SKM-1 (cell line): ENCODE data around the gene RTP4.

Experiments
- DNase-seq: peaks from one replicate; lab custom pipeline; 2025; ENCODE audit not compliant: unreplicated experiment; lab: John Stamatoyannopoulos, UW

The RTP4 gene

DNA sequence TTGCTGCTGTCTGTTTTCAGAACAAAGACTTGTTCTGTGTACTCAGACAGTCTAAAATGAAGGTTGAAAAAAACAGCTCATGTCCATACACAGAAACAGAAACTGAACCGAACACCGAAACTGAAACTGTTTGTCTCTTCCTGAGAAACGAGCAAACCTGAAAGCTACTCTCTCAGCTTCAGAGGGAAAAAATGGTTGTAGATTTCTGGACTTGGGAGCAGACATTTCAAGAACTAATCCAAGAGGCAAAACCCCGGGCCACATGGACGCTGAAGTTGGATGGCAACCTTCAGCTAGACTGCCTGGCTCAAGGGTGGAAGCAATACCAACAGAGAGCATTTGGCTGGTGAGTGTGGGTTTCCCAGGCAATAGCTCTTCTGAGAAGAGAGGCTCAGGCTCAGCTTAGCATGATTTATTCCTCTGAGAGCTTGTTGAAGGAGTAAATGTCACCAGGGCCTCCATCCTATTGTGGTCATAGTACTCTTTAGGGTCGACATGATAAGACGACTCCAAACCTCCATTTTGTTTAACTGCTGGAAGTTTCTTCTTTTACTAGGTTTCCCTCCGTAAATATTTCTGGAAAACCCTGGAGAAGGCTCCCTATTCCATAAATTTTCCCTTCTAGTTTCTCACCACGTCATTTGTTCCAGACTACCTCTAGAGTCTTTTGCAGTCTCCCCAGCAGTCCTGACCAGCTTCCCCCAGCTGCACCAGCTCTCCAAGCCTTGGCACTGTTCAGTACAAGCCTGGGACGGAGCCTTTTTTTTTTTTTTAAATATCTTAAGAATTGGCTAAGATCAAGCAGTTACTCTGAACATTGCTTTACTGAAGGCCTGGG lies at the start of gene RTP4:
Gene RTP4, plus strand, starts transcription at position 135 of the 838 bp plus-strand sequence. Its CDS starts 57 bp downstream, at position 192.
- no peak for DNase-seq

DNA sequence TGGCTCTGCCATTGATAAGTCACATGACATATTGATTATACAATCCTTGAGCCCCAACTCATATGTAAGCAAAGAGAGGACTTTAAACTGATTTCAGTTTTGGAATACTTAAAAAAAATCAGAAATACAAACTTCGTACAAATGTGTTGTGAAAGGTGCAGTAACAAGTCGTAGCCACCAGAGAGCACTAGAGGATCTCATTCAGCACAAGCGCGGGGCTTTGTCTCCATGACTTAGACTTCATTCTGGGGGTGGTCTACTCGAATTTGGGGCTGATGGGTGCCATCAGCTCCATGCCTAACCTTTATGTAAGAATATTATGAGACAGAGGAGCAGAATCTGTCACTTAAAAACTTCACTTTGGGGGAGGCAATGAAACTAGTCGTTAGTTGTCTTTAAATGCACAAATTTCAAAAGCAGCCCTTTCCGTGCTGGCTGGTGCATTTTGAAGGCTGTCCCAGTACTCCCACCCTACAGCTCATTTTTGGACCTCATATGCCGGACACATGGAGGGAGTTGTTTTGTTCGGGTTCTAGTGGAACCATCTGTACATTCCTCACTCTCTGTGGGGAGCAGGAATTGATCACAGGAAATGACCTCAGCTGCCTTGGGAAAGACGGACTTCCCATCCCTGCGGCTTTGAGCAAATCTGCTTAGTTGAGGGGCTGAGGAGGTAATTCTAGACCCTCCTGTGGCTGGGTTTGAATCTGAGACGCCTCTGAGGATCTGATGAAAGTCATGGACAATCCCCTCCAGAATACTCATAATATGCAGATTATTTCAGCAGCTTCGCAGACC lies 49.2 kb upstream of the RTP4 start:
- peak; percentile 48 for DNase-seq

DNA sequence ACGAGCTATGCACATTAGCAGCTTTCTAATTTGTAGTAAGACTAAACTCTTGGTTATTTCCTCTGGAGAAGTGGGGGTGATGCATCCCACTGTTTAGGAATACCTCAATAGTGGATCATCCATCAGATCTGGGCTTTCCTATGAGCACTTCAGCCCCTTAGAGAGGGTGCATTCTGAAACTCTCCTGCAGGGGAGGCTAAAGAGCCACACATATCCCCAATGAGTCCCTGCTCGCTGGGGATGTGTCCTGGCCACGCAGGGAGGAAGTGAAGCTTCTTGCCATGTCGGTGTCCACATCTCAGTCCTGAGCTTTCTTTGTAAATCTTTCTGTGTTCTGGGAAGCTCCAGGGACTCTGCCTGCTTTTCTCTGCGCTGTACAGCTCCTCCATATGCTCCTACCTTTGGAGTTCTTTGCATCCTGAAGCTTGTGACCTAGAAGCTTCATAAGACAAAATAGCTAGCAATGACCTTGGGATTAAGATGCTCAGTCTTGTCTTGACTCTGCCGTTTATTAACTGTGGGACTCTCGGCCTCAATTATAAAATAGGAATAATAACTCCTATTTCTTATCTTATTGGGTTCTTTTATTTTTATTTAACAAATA lies 48.4 kb upstream of the RTP4 start:
- DNase-seq, result no peak

DNA sequence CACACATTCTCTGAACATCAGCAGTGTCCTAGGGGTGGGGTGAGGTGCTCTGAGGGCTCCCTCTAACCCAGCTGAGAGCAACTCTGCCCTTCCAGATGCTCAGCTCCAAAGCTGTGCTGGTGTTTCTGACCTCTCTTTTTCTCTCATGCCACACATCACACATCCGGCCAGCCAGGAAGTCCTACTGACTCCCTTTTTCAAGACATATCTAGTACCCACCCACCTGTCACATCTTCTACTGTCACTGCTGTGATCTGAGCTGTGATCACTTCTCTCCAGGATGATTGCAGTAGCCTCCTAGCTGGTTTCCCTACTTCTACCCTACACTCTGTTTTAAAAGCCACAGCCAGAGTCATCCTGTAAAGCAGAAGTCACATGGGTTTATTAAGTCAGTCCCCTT lies 46.4 kb upstream of the RTP4 start:
- no peak for DNase-seq

DNA sequence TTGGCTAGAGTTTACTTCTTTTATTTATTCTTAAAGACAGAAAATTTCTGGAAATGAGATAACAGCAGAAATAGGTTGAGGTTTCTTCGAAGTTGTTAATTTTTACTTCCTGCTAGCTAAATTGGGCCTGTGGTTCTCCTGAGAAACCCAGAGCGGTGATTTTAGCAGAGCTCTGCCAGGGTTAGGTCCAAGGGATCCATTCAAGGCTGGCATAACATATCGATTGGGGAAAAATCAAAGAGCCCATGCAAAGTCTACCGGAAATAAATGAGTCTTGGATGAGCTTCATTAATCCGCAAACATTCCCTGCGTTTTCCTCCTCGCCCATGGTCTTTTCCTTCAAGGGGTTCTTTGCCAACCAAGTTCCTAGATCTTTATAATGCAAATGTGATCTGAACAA lies 45.9 kb upstream of the RTP4 start:
- no peak for DNase-seq

- DNase-seq, result no peak
Observed at GRCh38 chr3:187323091-187323490, 45.1 kb upstream of the RTP4 start.

DNA sequence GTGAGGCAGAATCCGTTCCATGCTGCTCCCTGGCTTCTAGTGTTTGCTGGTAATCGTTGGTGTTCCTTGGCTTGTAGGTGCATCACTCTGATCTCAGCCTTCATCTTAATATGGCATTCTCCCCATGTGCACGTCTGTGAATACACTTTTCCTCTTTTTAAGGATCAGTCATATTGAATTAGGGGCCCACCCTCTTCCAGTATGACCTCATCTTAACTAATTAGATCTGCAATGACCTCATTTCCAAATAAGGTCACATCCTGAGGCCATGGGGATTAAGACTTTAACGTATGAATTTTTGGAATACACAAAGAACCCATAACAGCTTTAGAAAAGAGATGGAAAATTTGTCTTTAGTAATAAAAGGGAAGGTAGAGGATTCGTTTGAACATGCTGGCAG lies 42.6 kb upstream of the RTP4 start:
- DNase-seq, result no peak

DNA sequence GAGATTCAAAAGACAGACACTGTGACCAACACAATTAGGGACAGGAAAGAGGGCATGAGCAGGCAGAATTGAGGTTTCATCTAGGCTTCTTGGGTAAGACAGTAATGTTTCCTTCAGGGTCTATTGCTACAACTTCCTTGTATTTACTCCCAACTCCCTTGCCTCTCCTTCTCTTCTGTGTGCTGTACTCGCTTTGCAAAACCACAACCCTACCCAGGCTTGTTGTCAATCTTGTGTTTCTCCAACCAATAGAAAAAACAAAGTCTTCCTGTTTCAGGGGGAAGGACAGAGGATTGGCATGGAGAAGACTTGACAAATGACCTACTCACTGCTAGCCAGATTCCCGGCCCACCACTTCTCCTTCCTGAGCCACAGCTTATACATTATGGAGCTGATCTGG lies 40.3 kb upstream of the RTP4 start:
- peak; percentile 88 for DNase-seq

DNA sequence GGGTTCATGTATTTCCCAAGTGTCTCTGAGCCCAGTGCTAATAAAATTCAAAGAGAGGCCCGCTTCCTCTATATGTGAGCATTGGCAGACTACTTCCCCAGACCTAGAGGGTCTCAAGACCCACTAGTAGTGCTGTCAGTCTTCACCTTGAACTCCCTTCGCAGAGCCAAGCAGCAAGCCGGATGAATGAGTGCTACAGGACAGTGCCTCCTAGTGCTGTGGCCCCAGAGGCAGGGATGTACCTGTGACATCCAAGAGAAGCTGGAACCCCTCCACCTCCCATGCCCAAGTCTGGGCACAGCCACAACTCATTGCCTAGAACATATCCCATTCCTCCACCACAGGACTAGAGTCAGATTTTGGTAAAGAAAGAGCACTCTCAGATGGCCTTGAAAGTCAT lies 39.5 kb upstream of the RTP4 start:
- DNase-seq, result no peak

DNA sequence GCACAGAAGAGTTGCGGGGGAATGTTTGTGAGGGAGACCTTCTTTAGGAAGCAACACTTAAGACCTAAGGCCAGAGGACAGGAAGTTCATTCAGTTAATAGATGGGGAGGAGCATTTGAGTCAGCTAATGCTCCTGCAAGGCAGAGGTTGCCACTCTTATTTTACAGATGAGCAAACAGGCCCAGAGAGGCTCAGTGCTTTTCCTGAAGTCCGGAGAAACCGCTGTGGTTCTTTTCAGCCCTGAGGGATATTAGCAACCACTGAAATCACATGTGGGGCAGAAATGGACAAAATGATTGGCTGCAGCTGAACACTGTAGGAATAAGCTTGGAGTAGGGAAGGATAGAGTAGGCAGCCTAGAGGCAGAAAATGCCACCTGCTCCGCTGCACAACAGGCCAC lies 33.3 kb upstream of the RTP4 start:
- no peak for DNase-seq

GRCh38 chr3:187336322-187336721 lies 31.9 kb upstream of the RTP4 start:
- no peak for DNase-seq

GRCh38 chr3:187340578-187340977 lies 27.6 kb upstream of the RTP4 start:
- no peak for DNase-seq

DNA sequence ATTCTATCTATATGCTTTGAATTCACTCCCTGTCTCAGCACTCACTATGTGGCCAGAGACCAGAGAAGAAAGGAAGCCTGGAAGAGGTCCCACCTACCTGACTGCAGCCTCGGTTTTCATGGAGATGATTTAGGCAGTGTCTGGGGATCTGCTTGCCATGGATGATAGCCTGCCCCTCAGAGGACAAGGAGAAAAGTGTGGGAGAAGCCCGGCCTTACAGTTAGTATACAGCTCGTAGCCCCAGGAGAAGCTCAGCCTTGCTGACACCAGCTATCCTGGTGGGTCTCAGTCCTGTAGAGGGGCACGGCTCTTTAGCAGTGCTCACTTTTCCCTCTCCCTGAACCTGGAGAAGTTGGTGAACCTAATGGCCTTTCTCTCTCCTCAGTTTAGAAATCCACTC lies 25.9 kb upstream of the RTP4 start:
- no peak for DNase-seq

GRCh38 chr3:187343670-187344069 lies 24.5 kb upstream of the RTP4 start:
- DNase-seq, result no peak

DNA sequence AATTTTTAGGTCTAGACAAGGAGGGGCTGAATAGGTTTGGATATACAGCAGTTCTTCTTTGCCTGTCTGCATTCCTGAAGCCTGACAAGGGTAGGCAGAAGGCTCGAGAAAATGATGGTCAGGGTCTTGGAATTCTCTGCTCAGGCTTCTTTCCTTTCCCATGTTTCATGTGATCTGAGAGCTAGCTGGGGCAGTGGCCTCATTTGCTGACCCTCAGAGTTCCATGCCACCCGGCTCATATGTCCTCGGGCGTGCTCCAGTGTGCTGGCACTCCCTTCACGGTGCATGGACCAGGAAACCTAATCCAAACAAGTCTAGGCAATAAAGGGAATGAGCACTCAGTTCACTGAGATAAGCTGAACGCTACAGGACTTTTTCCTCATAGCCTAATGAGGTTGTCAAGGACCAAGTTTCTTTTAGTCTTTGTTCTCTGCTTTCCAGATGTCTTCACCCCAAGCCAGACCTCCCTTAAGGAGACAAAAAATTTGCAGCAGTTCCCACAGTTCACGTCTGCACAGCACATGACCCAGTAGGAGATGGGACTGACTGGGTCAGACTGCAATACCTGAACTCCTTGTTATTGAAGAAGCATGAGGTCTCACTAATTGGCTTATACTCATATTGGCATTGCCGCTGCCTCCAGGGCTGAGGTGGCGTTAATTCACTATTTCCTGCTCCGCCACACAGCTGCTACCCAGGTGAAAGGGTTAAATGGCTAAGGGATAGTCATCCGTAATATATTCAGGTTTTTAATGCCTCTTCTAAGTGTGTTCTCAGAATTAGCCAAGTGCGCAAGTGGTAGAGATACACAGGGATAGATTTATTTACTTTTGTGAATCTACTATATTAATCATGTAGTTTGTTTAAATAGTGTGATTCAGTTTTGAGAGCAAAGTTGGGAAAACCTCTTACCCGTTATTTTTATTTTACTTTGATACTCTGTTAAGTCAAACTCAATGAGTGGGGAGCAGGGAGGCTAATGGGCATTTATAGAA lies 15.3 kb upstream of the RTP4 start:
- no peak for DNase-seq

- DNase-seq, result no peak
Observed at GRCh38 chr3:187358068-187358467, 10.1 kb upstream of the RTP4 start.

- DNase-seq, result no peak
Observed at GRCh38 chr3:187359798-187360486, 8.2 kb upstream of the RTP4 start.

- DNase-seq, result no peak
Observed at GRCh38 chr3:187360596-187360995, 7.6 kb upstream of the RTP4 start.

GRCh38 chr3:187361835-187362234 lies 6.3 kb upstream of the RTP4 start:
- no peak for DNase-seq

GRCh38 chr3:187367561-187368103 lies 553 bp upstream of the RTP4 start:
- DNase-seq, result no peak
